DMS 273 (cell line): ENCODE measurements around the gene MRPS6.

Experiments used
- DNase-seq: peaks from one replicate; lab custom pipeline; 2025; ENCODE audit not compliant: unreplicated experiment; lab: John Stamatoyannopoulos, UW

Gene MRPS6

DNA sequence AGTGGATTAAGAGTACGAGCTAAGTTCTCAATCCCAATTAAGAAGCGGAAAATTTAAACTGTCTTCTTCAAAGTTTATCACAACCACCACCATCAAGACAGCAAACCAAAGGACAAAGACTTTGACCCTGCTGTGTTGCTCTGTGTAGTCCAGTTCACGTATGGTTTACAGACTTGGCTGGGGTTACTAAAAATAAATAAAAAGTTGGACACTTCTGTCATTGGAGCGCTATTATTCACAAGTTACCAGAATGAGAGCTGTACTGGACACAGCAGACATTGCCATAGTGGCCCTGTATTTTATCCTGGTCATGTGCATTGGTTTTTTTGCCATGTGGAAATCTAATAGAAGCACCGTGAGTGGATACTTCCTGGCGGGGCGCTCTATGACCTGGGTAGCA is 21.6 kb downstream of the MRPS6 start:
- no peak for DNase-seq

DNA sequence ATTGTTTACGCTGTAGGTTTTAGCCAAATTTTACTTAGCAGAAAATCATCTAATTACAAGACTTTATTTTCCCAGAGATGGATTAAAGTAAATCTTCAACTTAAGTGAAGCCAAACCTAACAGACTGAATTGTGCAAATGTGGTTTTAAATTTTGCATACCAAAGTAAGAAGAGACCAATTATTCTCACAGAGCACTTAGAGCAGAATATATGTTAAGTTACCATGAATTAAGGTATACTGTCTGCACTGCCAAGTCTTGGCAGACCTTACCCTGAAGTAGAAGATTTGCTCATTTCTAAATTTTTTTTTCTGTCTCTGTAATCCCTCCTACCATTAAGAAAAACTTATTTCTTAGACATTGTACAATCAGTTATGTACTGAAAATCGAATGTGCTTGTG is 24.1 kb downstream of the MRPS6 start:
- no peak for DNase-seq

DNA sequence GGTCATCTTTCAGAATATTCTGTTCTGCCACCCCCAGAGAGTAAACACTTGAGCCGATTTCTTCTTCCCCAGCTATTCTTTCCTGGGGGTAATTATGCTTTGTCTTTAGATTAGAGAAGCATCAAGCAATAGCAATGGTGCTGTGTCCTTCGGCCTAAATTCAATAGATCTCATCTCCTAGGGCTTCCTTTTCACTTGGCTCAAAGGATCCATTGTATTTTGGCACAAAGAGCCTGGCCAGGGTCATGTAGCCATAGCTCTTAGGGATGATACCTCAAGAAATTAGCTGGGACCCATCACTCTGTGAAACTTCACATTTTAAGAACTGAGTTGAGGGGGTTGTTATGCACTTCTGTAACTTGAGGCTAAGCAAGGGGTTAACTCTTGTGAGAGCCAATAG is 27.0 kb downstream of the MRPS6 start:
- DNase-seq, result no peak

DNA sequence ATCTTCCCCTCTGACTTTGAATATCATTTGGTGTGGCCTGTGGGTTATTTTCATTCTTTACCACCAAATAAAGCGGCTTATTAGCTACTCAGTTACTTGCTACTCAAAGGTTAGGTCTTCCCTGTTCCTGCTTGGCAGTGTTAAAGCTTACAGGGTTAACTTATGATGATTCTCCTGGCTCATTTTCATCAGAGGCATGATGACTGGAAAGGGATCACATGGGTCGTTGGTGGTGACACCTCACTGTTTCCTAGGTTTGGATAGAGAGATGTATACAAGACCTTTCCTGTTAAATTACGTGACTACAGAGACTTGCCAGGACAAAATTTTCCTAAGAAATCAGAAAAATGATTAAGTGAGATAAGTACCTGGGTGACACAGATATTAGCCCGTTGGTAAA is 27.4 kb downstream of the MRPS6 start:
- DNase-seq, result no peak

DNA sequence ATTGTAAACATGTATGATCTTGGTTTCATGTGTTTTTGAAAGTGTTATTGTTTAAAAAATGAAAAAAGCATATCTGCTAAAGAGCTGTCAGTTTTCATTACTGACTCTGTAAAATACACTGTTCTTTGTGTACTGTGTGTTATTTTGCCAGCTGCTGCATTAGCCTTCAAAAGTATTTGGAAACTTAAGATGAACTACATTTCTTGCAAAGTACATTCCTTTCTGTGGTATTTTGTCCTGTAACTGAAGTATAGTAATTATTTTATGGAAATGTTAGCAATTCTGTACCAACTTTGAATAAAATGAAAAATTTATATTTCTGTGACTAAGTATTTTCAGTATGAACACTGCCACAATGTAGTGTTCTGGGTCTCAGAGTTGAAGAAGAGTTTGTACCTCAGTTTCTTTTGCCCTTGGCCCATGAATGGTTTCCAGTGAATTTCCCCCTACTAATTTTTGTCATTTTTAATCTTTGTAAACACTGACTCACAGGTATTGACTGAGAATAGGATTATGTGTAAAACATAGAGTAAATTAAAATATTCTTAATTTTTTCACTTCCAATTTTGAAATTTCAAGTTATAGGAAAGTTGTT is 32.7 kb downstream of the MRPS6 start:
- no peak for DNase-seq

- no peak for DNase-seq
These were observed 34.2 kb downstream of the MRPS6 start for GRCh38 chr21:34107606-34108005.

- DNase-seq, result no peak
These were observed 35.7 kb downstream of the MRPS6 start for GRCh38 chr21:34109075-34109474.

- DNase-seq, result no peak
These were observed 37.3 kb downstream of the MRPS6 start for GRCh38 chr21:34110594-34111202.

DNA sequence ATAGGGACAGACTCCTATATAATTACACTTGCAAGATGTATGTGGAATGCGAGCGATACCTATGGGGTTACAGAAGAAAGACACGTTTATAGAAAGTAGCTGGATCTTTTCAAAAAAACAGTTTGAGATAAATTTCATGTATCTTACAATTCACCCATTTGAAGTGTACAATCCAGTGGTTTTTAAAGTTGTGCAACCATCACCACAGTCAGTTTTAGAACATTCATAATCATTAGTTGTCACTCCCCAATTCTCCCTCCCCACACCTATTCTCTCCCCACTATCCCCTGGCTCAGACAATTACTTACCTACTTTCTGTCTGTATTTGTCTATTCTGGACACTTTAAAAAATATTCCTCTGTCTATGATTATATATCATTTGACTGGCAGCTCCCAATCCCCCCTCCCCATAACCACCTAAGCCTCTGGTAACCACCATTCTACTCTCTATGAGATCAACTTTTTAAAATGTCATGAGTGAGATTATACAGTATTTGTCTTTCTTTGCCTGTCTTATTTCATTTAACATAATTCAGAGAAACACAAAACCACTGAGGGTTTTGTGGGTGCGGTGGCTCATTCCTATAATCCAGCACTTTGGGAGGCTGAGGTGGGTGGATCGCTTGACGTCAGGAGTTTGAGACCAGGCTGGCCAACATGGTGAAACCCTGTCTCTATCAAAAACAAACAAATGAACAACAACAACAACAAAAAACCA is 39.1 kb downstream of the MRPS6 start:
- DNase-seq, result no peak

DNA sequence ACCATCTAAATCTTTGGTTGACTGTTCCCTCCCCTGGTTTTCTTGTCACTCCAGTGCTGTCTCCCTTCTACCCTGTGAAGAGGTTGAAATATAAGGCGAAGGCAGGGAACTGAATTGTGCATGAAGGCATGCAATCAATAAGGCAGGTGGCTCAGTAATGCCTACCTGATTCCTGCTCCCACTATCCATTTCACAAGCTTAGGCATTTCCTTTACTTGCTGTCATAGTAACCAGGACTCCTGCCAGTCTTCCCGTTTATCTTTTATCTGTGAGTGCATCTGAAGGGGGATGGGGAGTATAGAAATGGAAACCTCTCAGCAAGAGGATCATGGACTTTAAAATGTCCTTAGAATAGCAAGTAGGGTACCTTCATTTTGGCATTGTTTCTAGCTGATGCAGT is 40.5 kb downstream of the MRPS6 start:
- DNase-seq, result peak; percentile 4

DNA sequence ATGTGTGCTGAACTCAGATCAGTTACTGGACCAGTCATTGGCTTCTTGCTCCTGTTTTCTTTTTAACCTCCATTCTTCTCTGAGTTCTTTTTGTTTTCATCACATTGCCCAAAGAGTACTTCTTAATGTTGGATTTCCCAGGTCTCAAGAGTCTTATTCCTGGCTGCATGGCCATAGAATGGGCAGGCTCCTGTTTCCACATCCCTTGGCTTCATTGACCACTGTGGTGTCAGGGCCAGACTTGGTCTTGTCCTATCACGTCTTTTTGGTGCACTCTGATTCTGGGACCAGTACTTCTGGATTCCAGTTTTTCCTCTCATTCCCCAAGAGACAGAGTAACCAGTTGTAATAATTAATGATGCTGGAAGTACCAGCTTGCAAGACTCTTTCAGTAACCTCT is 41.8 kb downstream of the MRPS6 start:
- no peak for DNase-seq

DNA sequence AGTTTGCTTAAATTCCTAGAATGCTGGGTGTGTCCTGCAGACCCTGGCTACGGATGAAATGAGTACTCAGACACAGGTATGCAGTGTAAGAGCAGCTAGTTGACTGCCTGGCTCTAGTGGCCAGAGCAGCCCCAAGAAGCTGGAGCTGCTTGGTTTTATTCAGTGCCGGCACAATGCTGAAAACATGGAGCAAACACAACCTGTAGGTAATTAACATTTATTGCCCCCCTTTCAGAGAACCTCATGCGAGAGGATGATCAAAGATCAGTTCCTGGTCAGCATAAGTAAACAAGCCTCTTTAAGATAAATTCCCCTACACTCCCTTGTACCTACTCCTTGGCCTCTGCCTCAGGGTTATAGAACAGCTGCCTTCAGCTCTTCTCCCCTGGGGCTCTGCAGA is 43.2 kb downstream of the MRPS6 start:
- no peak for DNase-seq

- no peak for DNase-seq
These were observed 47.5 kb downstream of the MRPS6 start for GRCh38 chr21:34120867-34121266.

DNA sequence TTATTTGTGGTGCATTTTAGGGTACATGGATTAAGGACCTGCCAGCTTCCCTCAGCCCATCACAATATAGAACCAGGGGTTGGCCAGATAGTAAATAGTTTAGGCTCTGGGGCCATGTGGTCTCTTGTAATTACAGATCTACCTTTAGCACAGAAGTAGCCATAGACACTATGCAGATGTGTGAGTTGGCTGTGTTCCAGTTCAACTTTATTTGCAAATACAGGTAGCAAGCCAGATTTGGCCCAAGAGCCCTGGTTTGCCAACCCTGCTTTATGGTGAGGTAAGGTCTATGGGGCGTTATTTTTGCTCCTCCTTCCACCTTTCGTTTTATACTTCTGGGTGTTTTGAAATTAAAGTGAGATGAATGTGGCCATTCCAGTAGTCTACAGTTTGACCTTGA is 48.7 kb downstream of the MRPS6 start:
- DNase-seq, result peak; percentile 9

DNA sequence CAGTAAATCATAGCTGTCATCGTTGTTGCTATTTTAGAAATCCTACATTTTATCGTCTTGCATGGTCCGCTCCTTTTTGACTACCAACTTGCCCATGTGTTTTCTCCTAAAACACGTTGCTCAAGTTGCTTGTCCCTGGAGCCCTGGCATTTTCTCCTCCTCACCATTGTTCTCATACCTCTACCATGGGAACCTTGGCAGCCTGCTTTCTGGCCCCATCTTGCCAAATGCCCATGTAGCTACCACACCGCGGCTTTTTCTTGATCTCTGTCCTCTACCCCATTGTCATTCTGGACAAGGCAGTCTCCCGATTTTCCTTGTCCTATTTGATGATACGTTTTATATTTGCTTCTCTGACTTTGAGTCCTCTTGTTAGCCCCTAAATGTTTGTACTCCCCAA is 50.2 kb downstream of the MRPS6 start:
- DNase-seq, result no peak

DNA sequence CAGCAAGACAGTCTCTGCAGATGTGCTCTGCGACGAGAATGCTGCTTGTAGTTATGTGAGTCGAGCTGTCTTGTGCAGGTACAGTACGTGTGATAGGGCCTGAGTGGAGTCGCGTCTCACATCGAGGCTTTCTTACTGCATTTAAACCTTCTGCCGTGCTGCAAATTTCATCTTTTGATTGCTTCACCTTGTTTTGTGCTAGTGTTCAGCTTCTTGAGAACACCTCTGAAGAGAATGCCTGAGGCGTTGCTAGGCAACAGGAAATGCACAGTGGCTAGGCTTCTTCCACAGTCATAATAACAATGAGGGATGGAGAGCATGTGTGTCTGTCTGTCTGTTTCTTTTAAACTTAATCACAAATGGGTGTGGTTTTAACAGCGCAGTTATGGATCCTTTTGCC is 52.9 kb downstream of the MRPS6 start:
- peak; percentile 25 for DNase-seq

DNA sequence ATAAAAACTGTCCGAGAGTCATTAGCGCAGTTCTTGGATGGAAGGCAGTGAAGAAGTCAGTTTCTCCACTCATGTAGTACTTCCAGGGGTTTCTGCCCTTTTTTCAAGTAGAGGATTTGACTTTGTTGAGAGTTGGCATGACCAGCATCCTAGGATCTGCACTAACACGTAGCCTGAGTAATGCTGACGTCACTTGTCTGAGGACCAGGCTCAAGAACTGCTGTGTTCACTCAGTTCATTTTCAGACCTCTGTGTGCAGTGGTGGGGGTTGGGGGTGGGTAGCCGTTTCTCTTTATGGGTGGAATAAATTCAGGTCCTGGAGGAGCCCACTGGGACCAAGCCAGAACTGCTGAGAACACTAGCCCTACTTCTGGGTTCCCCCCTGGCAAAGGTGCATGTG is 53.3 kb downstream of the MRPS6 start:
- no peak for DNase-seq

DNA sequence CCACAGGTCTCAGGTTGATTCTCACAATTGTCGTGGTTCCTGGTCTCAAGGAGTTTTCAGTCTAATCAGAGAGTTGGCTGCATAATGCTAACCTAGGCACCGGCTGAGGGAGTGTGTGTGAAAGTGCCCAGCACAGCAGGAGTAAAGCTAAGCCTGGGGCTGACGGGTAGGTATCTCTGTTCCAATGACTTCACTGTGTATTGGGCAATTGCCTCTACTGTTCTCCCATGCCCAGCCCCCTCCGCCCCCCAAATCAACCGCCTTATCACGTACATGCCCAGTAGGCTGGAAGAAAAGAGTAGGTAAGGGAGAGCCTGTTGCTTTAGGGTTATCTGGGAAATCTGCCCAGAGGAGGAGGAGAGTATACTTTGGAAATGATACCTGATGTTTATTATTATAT is 54.7 kb downstream of the MRPS6 start:
- no peak for DNase-seq

GRCh38 chr21:34128674-34129038 is 55.3 kb downstream of the MRPS6 start:
- peak; percentile 36 for DNase-seq

DNA sequence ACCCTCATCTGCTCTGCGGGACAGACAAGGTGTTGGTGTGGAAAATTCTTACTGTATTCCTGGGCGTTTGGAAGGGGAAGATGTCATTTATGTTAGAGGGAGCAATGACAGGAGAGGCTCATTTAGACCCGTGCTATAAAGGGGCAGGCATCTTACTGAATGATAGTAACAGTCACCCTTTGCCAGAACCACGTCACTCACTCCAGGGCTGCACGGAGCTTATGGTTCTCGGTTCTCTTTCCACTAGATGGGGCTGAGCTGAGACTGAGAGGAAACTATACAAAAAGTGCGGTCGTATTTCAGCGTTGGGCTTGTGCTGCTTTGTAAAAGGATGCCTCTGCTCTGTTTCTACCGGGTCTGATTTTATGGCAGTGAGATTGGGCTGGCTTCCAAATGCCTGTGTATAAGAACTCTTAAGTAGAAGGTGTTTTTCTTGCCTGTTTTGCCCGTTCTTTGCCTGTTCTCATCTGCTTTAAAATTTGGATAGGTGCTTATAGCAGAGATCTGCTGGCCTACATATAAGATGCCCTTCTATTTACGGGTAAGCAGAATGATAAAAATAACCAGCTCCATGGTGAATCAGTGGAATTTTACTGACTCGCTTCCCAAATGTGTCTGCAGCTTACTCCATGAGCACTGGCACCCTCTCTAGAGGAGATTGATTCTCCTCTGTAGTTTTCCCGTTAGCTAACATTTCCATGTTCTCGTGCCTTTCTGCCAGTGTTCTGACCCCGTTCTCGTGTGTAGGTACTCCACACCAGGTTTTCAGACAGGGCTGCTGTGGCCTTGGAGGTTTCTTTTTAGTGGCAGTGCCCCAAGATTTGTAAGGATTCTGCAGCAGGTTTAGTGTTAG is 55.9 kb downstream of the MRPS6 start:
- peak; percentile 89 for DNase-seq

- DNase-seq, result no peak
These were observed 56.7 kb downstream of the MRPS6 start for GRCh38 chr21:34129901-34130715.
